T follicular helper cell (primary cell): Measurements from ENCODE around the gene TAF11L11.
"Not testable (repeated sequence)": the region's sequence is repeated elsewhere in the genome, so short reads cannot be mapped to it uniquely, and the experiment has no call there.

Experiments used
- DNase-seq: peaks from one replicate; pipeline ENCODE4 v3.0.0-alpha.2; 2020; ENCODE audit warnings: low read depth
- total RNA-seq, 2 experiments: gene quantifications; one replicate each; lab custom pipeline; 2026; lab: John Stamatoyannopoulos, UW

TAF11L11 gene
- total RNA-seq: 0 reads per million in 2 experiments

DNA sequence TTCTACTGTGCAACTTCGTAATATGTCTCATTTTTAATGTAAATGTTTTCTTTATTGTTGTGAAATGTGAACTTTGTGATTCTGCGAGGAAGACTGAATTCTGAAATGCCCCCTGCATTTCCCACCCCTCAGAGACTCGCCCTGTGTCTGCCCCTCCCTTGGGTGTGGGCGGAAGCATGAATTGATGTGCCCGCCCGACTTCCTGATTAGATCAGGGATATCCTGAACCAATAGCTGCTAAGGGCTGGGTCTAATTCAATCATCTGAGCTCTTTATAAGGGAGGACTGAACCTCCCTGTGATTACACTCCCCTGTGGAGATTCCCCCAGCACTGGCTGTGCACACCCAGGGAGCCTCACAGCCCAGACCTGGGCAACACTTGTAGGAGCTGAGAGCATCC lies at the start of gene TAF11L11:
TSS of gene TAF11L11 (plus strand) at position 304 of the 400 bp plus-strand sequence.
- not testable (repeated sequence) for DNase-seq

GRCh38 chr5:17585658-17586057 lies 18.3 kb upstream of the TAF11L11 start, which contains the start of gene TAF11L7:
TAF11L7 (minus strand) TSS chr5:17585758.
- not testable (repeated sequence) for DNase-seq

DNA sequence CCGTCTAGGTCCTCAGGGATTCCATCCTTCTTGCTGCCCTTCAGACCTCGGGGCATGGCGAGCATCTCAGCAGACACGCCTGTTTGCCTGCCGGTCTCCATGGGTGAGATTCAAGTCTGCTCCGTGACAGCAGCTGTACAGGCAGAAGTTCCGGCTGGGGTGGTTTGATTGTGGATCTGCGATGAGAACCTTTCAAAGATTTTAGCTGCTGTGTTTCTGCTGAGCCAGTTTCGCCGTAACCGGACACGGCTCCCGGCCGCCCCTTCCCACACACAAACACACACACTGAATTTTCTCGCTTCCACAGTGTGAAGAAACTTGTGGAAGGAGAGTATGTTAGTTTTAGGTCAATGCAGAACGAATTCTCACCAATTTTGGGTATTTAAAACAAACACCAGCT lies 13.1 kb upstream of the TAF11L11 start, which contains the start of gene TAF11L8:
TSS of gene TAF11L8 (minus strand) at position 101 of the 400 bp plus-strand sequence.
- DNase-seq: not testable (repeated sequence)

DNA sequence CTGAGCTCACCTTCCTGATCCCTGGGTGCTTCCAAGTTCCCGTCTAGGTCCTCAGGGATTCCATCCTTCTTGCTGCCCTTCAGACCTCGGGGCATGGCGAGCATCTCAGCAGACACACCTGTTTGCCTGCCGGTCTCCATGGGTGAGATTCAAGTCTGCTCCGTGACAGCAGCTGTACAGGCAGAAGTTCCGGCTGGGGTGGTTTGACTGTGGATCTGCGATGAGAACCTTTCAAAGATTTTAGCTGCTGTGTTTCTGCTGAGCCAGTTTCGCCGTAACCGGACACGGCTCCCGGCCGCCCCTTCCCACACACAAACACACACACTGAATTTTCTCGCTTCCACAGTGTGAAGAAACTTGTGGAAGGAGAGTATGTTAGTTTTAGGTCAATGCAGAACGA lies 9.7 kb upstream of the TAF11L11 start, which contains the start of gene TAF11L9:
TSS of gene TAF11L9 (minus strand) at position 140 of the 400 bp plus-strand sequence.
- DNase-seq: not testable (repeated sequence)

DNA sequence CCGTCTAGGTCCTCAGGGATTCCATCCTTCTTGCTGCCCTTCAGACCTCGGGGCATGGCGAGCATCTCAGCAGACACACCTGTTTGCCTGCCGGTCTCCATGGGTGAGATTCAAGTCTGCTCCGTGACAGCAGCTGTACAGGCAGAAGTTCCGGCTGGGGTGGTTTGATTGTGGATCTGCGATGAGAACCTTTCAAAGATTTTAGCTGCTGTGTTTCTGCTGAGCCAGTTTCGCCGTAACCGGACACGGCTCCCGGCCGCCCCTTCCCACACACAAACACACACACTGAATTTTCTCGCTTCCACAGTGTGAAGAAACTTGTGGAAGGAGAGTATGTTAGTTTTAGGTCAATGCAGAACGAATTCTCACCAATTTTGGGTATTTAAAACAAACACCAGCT lies 6.3 kb upstream of the TAF11L11 start, which contains the start of gene TAF11L10:
TSS of gene TAF11L10 (minus strand) at position 101 of the 400 bp plus-strand sequence.
- not testable (repeated sequence) for DNase-seq

GRCh38 chr5:17604951-17605350 lies 968 bp downstream of the TAF11L11 start:
- DNase-seq: no peak

GRCh38 chr5:17607461-17607860 lies 3.5 kb downstream of the TAF11L11 start:
- not testable (repeated sequence) for DNase-seq

- not testable (repeated sequence) for DNase-seq
These were observed 6.1 kb downstream of the TAF11L11 start, which contains the start of gene TAF11L12 for GRCh38 chr5:17610092-17610491. TAF11L12 (plus strand) TSS chr5:17610392.

- no peak for DNase-seq
These were observed 11.1 kb downstream of the TAF11L11 start for GRCh38 chr5:17614872-17615605.

DNA sequence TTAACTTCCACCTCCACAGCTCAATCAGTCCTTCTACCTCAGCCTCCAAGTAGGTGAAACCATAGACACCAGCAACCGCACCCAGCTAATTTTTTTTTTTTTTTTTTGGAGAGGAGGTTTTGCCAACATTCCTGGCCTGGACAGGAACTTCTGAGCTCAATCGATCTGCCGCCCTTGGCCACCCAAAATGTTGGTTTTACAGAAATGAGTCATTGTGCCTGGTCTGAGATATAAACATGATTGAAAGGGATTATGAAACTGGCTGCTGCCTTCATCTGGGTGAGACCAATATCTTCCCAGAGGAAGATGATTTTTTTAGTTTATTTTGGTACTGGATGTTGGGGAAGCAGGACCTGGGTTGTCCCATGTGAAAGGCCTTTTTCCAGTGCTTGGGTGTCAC lies 15.4 kb downstream of the TAF11L11 start:
- DNase-seq: no peak

GRCh38 chr5:17620627-17621026 lies 16.6 kb downstream of the TAF11L11 start:
- DNase-seq: no peak

- no peak for DNase-seq
These were observed 21.7 kb downstream of the TAF11L11 start for GRCh38 chr5:17625686-17626085.

DNA sequence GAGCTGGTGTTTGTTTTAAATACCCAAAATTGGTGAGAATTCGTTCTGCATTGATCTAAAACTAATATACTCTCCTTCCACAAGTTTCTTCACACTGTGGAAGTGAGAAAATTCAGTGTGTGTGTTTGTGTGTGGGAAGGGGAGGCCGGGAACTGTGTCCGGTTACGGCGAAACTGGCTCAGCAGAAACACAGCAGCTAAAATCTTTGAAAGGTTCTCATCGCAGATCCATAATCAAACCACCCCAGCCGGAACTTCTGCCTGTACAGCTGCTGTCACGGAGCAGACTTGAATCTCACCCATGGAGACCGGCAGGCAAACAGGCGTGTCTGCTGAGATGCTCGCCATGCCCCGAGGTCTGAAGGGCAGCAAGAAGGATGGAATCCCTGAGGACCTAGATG lies 27.8 kb downstream of the TAF11L11 start, which contains the start of gene TAF11L13:
TSS of gene TAF11L13 (plus strand) at position 301 of the 400 bp plus-strand sequence.
- not testable (repeated sequence) for DNase-seq

DNA sequence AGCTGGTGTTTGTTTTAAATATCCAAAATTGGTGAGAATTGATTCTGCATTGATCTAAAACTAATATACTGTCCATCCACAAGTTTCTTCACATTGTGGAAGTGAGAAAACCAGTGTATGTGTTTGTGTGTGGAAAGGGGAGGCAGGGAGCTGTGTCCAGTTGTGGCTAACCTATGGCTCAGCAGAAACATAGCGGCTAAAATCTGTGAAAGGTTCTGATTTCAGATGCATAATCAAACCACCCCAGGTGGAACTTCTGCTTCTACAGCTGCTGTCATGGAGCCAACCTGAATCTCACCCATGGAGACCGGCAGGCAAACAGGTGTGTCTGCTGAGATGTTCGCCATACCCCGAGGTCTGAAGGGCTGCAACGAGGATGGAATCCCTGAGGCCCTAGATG lies 30.2 kb downstream of the TAF11L11 start, which contains the start of gene TAF11L14:
TSS of gene TAF11L14 (plus strand) at position 301 of the 400 bp plus-strand sequence.
- DNase-seq: no peak

GRCh38 chr5:17649232-17649631 lies 45.2 kb downstream of the TAF11L11 start:
- DNase-seq: not testable (repeated sequence)

- DNase-seq: not testable (repeated sequence)
These were observed 51.3 kb downstream of the TAF11L11 start for GRCh38 chr5:17655201-17655759.
